GM23338 (cell line): ENCODE measurements around the gene DENND2C. TPM values are rescaled to one million over a fixed set of nuclear protein-coding genes. Genes with fewer than 3 reads are reported as not detected.

ENCODE experiments used
- CREB1 ChIP-seq: fragments of 250-450 bp; sonication (Bioruptor Pico); IDR thresholded peaks from 2 replicates; pipeline ENCODE4 v1.5.0; 2020; ENCODE audit warnings: low read depth, mild to moderate bottlenecking, moderate library complexity
- ETS1 ChIP-seq: IDR thresholded peaks from 2 replicates; pipeline ENCODE4 v1.6.1; 2016; ENCODE audit warnings: antibody characterized with exemption
- NANOG ChIP-seq: IDR thresholded peaks from 2 replicates; pipeline ENCODE4 v1.6.1; 2016; ENCODE audit warnings: antibody characterized with exemption, borderline replicate concordance
- POLR2AphosphoS5 ChIP-seq: IDR thresholded peaks from 2 replicates; pipeline ENCODE4 v1.6.1; 2016; ENCODE audit warnings: antibody characterized with exemption, low read depth
- STAT1 ChIP-seq: IDR thresholded peaks from one replicate; pipeline ENCODE4 v1.6.1; 2016; ENCODE audit warnings: antibody characterized with exemption; ENCODE audit not compliant: unreplicated experiment
- ZNF462 ChIP-seq: fragments of 250-450 bp; sonication (Bioruptor Pico); IDR thresholded peaks from 2 replicates; pipeline ENCODE4 v1.5.0; 2020; ENCODE audit warnings: mild to moderate bottlenecking, moderate library complexity
- polyA plus RNA-seq: library from polyadenylated mRNA; unstranded; fragments of >200 nt; fragmentation: Nextera tagmentation; extraction: Ambion mirVana; gene quantifications from 2 replicates; pipeline ENCODE4 v1.2.1, GENCODE V29; 2016
- total RNA-seq: library from RNA; depleted of rRNA; stranded (reverse); fragments of >200 nt; shearing (Covaris generic); gene quantifications from 2 replicates; pipeline ENCODE4 v1.2.3, GENCODE V29; 2014
- TF ChIP-seq, protein P1 (sequence below), 2 experiments: fragments of 200-600 bp in 1 of 2; sonication (generic) in 1 of 2; conservative IDR thresholded peaks; 2 replicates each; pipeline versions ENCODE4 v1.5.1 to v1.6.1; 2016 to 2017; ENCODE audit warnings: antibody characterized with exemption in 2 of 2, low read depth in 2 of 2, mild to moderate bottlenecking in 2 of 2, moderate library complexity in 1 of 2

DENND2C gene
- total and polyA plus RNA-seq, 2 experiments from 2014 or later = 4.1 to 7.0 TPM

- TF ChIP-seq ZNF462 (CRISPR knock-in tag) (no peak), POLR2AphosphoS5 (no peak), STAT1 (no peak), NANOG (no peak), ETS1 (no peak), CREB1 (CRISPR knock-in tag) (no peak)
- TF ChIP-seq, protein P1, sequence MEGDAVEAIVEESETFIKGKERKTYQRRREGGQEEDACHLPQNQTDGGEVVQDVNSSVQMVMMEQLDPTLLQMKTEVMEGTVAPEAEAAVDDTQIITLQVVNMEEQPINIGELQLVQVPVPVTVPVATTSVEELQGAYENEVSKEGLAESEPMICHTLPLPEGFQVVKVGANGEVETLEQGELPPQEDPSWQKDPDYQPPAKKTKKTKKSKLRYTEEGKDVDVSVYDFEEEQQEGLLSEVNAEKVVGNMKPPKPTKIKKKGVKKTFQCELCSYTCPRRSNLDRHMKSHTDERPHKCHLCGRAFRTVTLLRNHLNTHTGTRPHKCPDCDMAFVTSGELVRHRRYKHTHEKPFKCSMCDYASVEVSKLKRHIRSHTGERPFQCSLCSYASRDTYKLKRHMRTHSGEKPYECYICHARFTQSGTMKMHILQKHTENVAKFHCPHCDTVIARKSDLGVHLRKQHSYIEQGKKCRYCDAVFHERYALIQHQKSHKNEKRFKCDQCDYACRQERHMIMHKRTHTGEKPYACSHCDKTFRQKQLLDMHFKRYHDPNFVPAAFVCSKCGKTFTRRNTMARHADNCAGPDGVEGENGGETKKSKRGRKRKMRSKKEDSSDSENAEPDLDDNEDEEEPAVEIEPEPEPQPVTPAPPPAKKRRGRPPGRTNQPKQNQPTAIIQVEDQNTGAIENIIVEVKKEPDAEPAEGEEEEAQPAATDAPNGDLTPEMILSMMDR (conservative IDR thresholded peaks at IDR 0.05; ENCODE audit: low read depth in 2 of 2) = no peak
Observed at GRCh38 chr1:114618606-114619005, 51.2 kb downstream of the DENND2C start (continued).
